ENCODE results near the gene IP6K3.

IP6K3 gene

DNA sequence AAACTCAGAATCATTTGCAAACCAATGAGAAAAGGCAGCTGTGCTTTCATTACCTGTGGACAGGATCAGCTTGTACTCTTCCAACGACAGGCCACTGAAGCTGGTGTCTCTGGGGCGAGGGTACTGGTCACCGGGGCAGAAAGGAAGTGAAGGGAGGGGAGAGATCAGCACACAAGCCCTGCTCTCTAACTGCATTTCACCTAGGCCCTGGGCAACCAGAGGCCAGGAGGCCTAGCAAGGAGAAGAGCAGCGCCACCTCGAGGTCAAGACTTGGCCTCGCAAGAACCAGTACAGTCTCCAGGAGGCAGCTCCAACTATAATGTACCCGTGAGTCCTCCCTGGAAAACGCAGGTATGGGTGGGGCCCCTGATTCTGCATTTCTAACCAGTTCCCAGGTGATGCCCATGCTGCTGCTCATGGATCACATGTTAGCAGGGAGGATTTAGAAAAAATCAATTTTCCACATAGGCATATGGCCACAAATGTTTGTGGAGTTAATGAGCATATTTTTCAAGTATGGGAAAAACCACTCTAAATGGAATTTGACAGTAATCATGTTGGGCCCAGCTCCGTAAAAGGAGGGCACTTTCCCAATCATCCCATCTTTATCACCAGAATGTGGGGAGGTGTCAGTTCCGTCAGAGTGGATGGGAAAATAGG lies 46.2 kb downstream of the IP6K3 start:
- DNase-seq, result peak; percentile 52

DNA sequence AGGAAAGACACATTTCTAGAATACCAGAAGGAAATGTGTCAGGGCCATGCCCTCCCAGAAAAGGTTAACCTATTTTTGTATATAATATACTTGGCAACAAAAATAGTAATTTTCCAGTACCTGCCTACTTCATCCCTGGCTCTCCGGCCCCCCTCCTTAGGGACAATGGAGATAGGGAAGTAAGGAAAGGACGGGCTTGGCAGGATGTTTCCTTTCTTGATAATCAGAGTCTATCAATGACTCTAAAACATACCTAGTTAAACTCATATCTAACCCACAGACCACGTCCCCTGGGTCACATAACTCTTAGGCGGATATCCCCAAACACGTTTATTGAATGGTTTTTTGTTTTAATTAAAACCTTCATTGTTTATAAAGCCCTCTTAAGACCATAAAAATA lies 47.0 kb downstream of the IP6K3 start:
- DNase-seq, result no peak

DNA sequence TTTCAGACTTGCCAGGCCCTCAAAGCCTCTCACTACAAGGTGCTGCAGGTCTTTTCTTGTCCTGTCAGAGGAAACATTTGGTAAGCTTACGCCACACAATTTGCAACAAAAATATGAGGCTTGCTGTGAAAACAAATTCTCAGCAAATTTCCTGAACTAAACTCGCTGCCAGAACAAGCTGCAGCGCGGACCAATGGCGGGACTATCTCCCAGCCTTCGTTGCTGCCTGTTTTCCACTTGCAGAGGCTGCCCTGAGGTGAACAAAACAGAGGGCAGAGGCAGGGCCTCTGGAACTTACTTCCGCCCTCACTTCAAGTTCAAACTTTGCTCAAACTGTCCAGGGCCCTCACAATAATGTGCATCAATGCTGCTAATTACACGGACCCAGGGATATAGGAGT lies 47.6 kb downstream of the IP6K3 start:
- DNase-seq, result no peak

DNA sequence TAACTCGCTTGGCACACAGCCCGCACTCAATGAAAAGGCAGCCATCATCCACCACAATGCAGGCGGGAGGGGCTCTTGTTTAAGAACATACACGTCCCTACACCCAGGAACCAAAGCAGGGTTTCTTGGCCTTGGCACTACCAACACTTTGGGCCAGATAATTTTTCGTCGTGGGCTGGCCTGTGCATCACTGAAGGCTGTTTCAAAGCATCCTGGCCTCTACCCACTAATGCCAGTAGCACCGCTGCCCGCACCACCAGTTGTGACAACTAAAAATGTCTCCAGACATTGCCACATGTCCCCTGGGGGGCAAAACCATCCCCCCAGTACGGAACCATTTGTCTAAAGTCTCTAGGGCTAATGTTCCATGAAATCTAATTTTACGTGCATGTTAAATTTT lies 48.2 kb downstream of the IP6K3 start:
- DNase-seq, result no peak

DNA sequence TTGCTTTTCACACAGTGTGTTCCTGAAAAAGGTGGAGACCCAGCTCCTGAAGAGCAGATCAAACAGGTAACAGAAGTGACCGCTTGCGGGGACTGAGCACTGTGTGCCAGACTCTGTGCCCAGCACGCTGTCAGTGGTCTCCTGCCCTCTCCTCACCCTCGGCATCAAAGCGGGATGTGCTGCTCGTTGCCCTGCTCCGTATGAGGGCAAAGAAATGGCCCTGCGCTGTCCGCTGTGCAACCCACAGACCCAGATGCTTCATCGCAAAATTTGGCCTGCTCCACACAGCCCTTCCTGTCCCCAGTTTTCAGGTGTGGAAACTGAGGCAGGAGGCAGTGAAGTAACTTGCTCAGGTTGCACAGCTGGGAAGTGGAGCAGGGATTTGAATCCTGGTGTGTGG lies 48.9 kb downstream of the IP6K3 start:
- no peak for DNase-seq

DNA sequence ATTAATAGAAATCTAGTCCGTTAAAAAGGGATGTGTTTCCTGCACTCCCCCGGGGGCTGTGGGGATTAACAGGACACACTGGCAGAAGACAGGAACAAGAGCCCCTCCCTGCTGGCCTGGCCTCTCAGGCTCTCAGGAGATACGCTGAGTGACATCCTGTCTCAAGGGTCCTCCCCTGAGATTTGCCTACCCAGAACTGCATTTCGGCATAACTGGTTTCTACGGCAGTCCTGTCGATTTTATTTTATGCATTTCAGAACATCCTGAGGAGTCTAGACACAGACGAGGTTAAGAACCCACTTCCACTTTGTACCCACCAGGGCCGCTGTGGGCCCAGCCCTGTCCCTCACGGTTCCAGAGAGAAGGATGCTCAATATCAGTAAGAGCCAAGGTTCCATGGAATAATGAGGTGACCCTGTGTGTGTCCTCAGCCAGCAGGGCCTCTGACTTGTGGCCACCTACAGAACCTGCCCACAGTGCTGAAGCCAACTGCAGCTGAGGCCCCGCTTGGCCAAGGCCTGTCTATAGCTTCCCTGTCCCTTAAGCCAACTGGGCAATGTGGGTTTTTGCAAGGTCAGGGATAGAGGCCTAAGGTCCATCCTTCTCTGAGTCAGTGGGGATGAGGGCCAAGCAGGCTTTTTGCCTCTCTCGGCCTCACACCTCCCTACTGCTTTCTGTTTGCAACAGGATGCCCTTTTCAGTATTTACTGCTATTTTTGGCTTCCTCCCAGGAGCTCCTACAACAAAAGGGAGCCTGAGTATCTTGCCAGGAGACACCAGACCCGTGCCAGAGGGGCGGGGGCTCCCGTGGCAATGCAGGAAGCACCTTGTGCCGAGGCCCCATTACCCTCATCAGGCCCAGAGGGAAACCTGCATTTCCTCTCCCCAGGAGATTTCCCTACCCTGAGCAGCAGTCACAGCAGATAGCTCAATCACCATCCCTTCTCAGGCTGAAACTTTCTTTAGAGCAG lies 49.9 kb downstream of the IP6K3 start:
- no peak for DNase-seq

DNA sequence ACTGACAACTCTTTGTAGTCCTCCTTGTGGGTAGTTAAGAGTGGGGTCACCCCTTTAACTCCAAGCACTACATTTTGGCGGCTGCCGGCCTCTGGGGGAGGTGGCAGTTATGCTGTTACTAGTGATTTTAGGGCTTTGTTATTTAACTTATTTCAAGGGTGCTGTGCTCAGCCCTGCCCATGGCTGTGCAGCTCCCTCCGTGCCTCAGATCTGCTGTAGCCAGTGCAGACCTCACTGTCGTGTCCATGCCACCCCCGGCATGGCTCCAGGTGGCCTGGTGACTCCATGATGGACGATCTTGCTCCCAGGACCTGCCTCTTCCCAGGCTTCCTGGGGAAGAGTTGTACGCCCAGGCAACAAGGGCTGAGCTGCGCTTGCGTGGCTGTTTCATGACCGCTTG lies 50.6 kb downstream of the IP6K3 start:
- DNase-seq, result no peak

DNA sequence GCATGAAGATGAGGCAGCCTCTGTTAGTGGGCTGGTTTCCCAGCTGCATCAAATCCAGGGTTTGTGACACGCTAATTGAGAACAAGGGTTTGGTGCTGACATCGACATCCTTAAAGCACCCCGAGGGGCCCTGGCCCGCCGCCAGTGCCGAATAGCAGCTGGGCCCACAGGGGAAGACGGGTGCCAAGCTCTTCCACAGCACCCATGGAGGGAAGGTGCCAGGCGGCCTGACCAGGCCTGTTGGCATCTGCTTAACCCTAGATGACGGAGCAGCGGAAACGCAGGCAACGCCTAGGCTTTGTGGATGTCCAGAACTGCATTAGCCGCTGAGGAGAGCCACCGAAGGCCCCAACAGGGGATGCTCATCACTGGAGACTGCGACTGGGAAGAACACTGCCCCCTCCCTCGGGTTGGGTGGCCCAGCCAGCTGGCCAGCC lies 51.2 kb downstream of the IP6K3 start:
- no peak for DNase-seq

DNA sequence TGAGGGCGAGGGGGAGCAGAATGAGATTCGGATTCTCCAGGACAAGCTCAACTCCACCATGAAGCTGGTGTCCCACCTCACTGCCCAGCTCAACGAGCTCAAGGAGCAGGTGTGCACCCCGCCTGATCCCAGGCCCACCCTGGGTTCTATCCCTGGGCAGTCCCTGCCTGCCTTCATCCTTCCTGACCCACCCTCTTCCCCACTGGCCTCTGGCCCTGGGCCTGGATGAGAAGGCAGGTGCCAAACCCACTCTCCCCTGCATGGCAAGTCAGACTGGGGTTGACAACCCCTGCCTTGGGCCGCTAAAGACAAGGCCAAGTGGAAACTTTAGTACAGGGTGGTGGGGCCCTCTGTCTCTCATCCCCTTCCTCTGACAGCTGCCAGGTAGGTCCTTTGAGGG lies 51.7 kb downstream of the IP6K3 start:
- DNase-seq, result no peak

DNA sequence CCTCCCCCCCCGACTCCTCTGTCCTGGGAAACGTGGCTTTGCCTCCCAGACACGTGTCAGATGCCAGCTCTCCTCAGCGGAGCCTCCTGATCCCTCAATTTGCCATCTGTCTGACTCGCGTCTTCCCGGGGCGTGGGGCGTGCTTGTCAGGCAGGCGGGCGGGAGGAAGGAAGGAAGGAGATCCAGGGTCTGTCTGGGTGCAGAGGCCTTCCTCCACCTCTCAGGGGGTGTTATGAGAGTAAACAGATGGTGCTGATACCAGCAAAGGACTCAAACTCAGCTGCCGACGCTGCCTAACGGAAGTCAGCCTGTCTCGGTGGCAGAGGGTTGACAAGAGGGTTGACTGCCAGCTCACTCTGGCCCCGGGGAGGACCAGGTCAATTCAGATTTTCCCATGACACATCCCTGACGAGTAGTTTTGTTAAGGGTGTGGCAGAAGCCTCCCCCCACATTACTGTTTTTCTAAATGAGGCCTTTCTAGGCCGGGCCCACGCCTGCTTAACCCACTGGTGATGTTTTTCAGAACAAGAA lies 52.2 kb downstream of the IP6K3 start:
- no peak for DNase-seq

DNA sequence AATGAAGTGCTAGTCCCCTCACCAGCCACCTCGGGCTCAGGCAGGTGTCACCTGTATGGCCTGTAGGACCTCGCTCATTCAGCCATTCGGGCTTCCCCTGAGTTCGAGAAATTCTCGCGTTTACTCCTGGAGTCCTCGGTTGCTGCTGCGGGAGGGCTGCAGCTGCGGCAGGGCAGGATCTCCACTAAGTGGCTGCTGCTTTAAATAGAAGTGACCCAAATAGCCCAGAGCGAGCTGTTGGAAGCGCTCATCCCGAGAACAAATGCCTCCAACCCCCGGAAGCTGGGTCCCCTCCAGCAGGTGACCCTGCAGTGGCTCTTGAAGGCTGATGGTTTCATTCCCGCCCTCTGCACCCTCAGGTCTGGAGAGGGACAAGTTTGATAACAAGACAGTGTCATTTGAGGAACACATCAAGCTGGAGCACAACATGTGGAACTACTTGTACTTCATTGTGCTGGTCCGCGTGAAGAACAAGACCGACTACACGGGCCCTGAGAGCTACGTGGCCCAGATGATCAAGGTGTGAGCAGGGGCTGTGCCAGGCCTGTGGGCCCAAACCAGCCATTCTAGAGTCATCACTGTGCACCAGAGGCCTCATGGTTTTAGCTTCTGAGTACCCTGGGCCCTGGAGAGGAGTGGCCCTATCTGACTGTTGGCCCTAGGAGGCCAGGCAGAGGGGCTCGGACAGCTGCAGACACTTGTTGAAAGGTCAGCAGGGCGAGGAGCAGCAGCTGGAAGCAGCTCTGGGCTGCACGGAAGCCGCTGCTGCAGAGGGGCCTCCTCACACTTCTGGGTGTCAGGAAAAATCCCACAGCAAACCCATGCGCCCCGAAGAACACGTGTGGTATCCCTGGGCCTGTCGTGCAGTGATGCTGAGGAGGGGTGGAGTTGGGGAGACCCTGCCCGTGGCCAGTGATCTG lies 53.3 kb downstream of the IP6K3 start:
- no peak for DNase-seq

DNA sequence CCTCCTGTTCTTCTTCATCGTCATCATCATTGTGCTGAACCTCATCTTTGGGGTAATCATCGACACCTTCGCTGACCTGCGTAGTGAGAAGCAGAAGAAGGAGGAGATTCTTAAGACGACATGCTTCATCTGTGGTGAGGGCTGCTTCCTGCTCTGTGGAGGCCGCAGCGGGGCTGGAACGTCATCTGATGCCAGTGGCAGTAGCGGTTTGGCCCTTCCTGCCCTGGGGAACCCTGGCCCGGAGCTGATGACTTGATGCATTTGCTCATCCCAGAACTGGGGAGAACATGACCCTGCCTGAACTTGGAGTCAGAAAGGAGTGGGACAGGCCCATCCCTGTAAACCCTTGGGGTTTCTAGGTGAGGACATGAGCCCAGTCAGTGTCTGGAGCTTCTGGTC lies 53.9 kb downstream of the IP6K3 start:
- DNase-seq, result no peak

DNA sequence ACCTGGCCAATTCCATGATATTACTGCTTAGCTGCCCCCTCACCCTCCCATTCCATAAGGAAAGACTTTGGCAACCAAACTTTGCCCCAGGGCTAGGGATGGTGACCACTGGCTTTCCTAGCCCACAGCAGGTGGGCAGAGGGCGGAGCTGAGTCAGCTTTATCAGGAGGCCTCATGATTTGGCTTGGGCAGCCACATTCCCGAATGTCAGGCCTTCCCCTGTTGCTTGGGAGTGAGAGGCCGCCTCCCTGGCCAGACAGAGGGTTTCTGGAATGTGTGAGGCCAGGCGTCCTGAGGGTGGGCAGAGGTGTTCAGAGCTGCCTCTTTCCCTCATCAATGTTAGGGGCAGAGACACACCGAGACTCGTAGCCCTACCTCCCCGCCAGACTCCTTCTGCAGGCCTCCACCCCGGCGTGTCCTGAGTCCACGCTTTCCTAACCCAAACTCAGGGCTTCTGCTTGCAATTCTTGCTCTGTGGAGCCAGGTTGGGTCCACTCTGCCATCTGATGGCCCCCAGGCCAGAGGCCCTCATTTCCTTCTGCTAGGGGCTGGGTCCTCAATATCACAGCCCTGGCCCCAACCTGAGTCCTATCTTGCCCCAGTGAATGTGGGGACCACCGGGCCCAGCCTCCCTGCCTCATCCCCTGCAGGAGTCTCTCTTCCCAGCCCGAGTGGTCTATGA lies 54.5 kb downstream of the IP6K3 start:
- no peak for DNase-seq

DNA sequence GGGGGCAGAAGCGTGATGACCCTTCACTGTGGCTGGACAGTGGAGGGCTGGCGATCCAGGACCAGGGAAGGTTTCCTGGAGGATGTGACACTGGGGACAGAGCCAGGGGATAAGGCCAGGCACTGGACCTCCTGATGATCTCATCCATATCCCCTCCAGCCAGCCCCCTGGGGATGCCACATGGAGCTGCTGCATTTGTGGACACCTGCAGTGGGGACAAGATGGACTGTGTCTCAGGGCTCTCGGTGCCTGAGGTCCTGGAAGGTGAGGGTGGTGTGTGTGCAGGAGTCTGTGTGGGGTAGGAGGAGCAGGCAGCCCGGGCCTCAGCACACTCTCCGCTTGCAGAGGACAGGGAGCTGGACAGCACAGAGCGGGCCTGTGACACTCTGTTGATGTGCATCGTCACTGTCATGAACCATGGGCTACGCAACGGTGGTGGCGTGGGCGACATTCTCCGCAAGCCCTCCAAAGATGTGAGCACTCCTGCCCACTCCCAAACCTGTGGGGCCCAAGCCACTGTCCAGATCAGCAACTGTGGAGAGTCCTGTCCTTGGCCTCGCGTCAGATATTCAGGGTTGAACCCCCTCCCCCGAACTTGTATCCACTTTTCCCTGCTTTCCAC lies 55.1 kb downstream of the IP6K3 start:
- DNase-seq, result no peak

DNA sequence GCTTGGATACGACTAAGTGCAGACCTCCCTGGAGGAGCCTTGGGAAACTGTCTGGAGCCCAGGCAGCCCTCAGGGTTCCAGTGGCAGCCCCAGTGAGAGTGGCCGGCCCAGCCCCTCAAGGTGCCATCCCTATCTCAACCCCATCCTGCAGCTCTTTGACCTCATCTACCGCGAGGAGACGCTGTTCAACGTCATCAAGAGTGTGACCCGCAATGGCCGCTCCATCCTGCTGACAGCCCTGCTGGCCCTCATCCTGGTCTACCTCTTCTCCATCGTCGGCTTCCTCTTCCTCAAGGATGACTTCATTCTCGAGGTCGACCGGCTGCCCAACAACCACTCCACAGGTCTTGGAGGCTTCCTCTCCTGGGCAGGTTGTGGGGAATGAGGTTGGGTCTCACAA lies 55.9 kb downstream of the IP6K3 start:
- no peak for DNase-seq

DNA sequence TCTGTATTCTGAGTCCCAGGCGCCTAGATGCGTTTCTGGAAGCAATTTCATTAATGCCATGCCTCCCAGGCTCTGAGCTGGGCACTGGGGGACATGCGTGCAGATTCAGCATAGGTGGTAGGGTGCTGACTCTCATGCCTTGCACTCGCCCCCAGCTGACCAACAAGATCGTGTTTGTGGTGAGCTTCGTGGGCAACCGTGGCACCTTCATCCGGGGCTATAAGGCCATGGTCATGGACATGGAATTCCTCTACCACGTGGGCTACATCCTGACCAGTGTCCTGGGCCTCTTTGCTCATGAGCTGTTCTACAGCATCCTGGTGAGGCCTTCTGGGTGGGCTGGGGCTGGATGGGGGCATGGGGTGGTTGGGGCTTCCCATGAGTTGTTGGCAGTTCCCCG lies 56.8 kb downstream of the IP6K3 start:
- DNase-seq, result no peak

DNA sequence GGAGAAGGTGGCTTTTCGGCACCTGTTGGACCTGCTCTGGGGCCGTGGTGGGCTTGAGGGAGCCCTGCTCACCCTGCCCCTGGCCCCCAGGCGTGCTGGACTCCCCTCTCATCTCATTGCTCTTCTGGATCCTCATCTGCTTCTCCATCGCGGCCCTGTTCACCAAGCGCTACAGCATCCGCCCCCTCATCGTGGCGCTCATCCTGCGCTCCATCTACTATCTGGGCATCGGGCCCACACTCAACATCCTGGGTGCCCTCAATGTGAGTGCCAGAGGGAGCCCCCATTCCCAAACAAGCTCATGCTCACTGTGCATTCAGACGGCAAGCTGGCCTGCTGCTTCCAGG lies 57.6 kb downstream of the IP6K3 start:
- DNase-seq, result no peak

DNA sequence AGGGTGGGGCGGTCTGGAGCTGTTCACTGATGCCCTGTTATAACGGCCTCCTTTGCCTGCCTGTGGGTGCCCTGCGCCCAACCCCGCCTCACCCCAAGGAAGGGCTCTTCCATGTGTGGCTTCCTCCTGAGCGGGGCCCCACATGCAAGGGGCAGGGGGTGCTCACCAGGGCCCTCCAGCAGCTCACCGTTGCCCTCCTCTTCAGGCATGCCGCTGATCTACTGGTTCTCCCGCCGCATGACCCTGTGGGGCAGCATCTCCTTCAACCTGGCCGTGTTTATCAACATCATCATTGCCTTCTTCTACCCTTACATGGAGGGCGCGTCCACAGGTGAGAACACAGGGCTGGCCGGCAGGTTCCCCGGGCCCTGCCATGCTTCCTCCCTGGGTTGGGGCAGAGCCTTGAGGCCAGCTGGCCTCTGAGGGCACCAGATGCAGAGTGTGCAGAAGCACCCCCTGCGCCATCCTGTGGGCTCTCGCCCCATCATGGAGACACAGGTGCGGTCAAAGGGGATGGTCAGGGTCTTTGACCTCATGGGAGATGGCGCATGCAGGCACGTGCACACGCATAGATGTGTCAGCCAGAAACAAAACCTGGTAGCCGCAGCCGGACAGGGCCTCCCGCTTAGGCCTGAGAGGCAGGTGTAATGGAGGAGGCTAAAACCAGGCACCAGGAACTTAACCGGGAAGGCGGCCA lies 58.1 kb downstream of the IP6K3 start:
- no peak for DNase-seq

DNA sequence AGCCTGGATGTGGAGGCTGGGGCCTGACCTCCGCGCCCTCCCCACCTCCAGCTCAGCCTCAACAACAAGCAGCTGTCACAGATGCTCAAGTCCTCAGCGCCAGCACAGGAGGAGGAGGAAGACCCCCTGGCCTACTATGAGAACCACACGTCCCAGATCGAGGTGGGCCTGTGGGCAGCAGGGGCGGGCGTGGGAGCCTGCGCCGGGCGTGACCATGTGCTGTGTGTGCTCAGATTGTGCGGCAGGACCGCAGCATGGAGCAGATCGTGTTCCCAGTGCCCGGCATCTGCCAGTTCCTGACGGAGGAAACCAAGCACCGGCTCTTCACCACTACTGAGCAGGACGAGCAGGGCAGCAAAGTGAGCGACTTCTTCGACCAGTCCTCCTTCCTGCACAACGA lies 58.7 kb downstream of the IP6K3 start:
- DNase-seq, result no peak

DNA sequence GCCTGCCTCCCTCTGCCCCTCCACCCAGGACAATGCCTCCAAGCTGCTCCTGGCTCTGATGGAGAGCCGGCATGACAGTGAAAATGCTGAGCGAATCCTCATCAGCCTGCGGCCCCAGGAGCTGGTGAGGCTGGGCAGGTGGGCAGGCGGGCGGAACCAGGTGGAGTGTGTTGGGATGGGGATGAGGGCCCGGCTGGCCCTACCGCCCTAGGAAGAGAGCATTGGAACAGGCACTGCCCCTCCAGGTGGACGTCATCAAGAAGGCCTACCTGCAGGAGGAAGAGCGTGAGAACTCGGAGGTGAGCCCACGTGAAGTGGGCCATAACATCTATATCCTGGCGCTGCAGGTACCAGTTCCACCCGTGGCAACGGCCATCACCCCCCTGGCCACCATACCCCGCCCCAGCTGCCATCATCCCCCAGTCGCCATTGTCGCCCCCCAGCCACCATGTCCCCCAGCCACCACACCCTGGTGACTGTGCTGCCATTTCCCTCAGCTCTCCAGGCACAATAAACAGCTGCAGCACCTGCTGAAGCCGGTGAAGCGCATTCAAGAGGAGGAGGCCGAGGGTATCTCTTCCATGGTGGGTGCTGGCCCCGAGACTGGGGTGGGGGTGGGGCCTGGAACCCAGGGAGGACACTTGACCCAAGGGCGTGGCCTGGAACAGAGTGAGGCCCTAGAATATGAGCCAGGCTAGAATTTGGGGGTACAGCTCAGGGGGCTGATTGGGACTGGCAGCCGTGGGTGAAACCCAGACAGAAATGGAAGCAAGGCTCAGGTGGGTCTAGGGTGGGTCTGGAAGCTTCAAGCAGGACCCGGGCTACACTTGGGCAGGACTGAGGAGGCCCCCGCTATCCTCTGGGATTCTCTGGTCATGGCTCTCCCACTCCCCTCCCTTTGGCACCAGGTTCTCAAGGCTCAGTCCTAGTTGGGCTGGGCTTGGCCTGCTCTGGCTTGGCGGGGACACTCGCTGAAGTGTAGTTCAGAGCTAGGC lies 59.4 kb downstream of the IP6K3 start:
- DNase-seq, result no peak

Data from NCI-H526 treated with DMSO at 0.1 percent for 48 hours (cell line).